Endodermal cell (in vitro differentiated cells): ENCODE results near the gene RARG. TPM values are rescaled to one million over a fixed set of nuclear protein-coding genes. Genes with fewer than 3 reads are reported as not detected.

Experiments used
- DNase-seq: peaks from one replicate; pipeline ENCODE4 v3.0.0-alpha.2; 2017
- H3K27ac ChIP-seq: 2 replicates; pipeline ENCODE4 v1.5.1; 2013; ENCODE audit warnings: mild to moderate bottlenecking, low read depth, low read length, moderate library complexity
- H3K27me3 ChIP-seq: 2 replicates; pipeline ENCODE4 v1.6.1; 2013; ENCODE audit warnings: mild to moderate bottlenecking, low read length, moderate library complexity; ENCODE audit not compliant: insufficient read depth, control insufficient read depth, poor library complexity, severe bottlenecking
- H3K36me3 ChIP-seq: 2 replicates; pipeline ENCODE4 v1.7.0; 2013; ENCODE audit warnings: mild to moderate bottlenecking, low read length, moderate library complexity; ENCODE audit not compliant: control insufficient read depth, insufficient read depth
- H3K4me1 ChIP-seq: one replicate; pipeline ENCODE4 v1.7.0; 2013; ENCODE audit warnings: low read length; ENCODE audit not compliant: control insufficient read depth, insufficient read depth
- H3K4me3 ChIP-seq: 2 replicates; pipeline ENCODE4 v1.5.1; 2013; ENCODE audit warnings: mild to moderate bottlenecking, low read length, moderate library complexity
- H3K9ac ChIP-seq: 2 replicates; pipeline ENCODE4 v1.6.1; 2013; ENCODE audit warnings: mild to moderate bottlenecking, low read length, moderate library complexity; ENCODE audit not compliant: poor library complexity, severe bottlenecking; ENCODE audit errors: extremely low read depth
- H3K9me3 ChIP-seq: 2 replicates; pipeline ENCODE4 v1.6.1; 2013; ENCODE audit warnings: mild to moderate bottlenecking, low read length, moderate library complexity; ENCODE audit not compliant: control insufficient read depth
- H3K27ac Mint-ChIP-seq: 2 replicates; pipeline ENCODE4 v1.8.0; 2020; ENCODE audit warnings: mixed read lengths
- H3K27me3 Mint-ChIP-seq: 2 replicates; pipeline ENCODE4 v1.8.0; 2021; ENCODE audit warnings: mild to moderate bottlenecking, mixed read lengths; ENCODE audit not compliant: insufficient read depth
- H3K36me3 Mint-ChIP-seq: 2 replicates; pipeline ENCODE4 v1.8.0; 2020; ENCODE audit warnings: low read depth, mixed read lengths
- H3K4me1 Mint-ChIP-seq: 2 replicates; pipeline ENCODE4 v1.8.0; 2020; ENCODE audit warnings: mixed read lengths
- H3K4me3 Mint-ChIP-seq: 2 replicates; pipeline ENCODE4 v1.8.0; 2020; ENCODE audit warnings: mild to moderate bottlenecking, moderate library complexity, mixed read lengths
- H3K9me3 Mint-ChIP-seq: 2 replicates; pipeline ENCODE4 v1.8.0; 2020; ENCODE audit warnings: mild to moderate bottlenecking, mixed read lengths
- WGBS, 2 experiments: methylation state at CpG; one replicate each; pipeline versions ENCODE4 v1.1.5 to v1.1.7; 2013; ENCODE audit warnings: missing lambda C conversion rate in 2 of 2, mixed read lengths in 1 of 2; ENCODE audit not compliant: insufficient coverage in 1 of 2, insufficient read length in 1 of 2; 5-methylcytosine and 5-hydroxymethylcytosine counted together
- total RNA-seq, 2 donors: library from RNA; stranded (reverse); fragmentation: NEBNext Ultra II Directional in 1 of 2; extraction: Animal tissue kit (Norgen Biotek cat#: 25700) in 1 of 2; gene quantifications; 2 replicates in 1 of 2; 3 replicates in 1 of 2; pipeline ENCODE4 v1.2.1, GENCODE V29; 2021
- TF ChIP-seq, protein P1 (sequence below): fragments of 200-600 bp; sonication (generic); conservative IDR thresholded peaks from 2 replicates; pipeline ENCODE4 v1.5.0; 2021; ENCODE audit warnings: antibody characterized with exemption, mild to moderate bottlenecking

Gene RARG
- total RNA-seq, 2 donors from 2014 or later = 19.5 to 26.8 TPM

DNA sequence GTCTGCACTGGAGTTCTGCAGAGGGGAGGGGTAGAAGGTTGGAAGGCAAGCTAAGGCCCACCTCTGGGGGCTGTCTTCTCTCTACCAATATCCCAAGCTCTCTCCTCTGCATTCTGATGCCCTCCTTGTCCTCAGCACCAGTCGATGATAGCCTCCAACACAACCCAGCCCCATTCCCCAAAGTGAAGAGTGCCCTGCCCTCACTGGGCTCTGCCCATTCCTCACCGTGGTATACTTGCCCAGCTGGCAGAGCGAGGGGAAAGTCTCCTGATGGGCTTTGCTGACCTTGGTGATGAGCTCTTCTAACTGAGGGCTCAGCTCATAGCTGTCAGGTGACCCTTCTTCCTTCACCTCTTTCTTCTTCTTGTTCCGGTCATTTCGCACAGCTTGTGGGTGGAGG is 17.8 kb downstream of the RARG start:
- Histone ChIP-seq H3K27me3 (peaks cover 14% of the 10 kb centered on the region), H3K4me3 (no peak overlapping the region), H3K27ac (no peak overlapping the region), H3K4me1 (peaks cover 9% of the 10 kb centered on the region), H3K9me3 (no peaks in the 10 kb centered on the region), H3K9ac (no peak overlapping the region), H3K36me3 (no peaks in the 10 kb centered on the region)
- peak; percentile 69 for DNase-seq
- peaks cover 55% of the 10 kb centered on the region for H3K4me1 Mint-ChIP-seq
- TF ChIP-seq, protein P1, sequence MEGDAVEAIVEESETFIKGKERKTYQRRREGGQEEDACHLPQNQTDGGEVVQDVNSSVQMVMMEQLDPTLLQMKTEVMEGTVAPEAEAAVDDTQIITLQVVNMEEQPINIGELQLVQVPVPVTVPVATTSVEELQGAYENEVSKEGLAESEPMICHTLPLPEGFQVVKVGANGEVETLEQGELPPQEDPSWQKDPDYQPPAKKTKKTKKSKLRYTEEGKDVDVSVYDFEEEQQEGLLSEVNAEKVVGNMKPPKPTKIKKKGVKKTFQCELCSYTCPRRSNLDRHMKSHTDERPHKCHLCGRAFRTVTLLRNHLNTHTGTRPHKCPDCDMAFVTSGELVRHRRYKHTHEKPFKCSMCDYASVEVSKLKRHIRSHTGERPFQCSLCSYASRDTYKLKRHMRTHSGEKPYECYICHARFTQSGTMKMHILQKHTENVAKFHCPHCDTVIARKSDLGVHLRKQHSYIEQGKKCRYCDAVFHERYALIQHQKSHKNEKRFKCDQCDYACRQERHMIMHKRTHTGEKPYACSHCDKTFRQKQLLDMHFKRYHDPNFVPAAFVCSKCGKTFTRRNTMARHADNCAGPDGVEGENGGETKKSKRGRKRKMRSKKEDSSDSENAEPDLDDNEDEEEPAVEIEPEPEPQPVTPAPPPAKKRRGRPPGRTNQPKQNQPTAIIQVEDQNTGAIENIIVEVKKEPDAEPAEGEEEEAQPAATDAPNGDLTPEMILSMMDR = no peak
- no peak overlapping the region for H3K4me3 Mint-ChIP-seq
- WGBS, 2 experiments = 86 to 87% methylated on average over 4 to 5 of the region's 5 CpGs
- no peak overlapping the region for H3K27ac Mint-ChIP-seq
- H3K36me3 Mint-ChIP-seq = peaks cover 24% of the 10 kb centered on the region
- peaks cover 15% of the 10 kb centered on the region for H3K27me3 Mint-ChIP-seq
- H3K9me3 Mint-ChIP-seq = no peaks in the 10 kb centered on the region

DNA sequence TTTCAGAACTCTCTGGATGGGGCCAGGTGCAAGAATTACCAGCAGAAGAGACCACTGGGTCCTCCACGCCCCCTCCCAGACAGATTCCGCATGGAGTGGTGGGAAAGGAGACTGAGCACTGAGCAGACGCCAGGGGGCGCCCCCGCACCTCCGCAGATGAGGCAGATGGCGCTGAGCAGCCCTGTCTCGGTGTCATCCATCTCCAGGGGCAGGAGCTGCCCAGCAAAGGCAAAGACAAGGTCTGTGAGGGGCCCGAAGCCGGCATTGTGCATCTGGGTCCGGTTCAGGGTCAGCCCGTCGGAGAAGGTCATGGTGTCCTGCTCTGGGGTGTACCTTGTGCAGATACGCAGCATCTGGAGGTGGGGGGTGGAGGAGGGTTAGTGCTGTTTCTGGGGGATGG is 18.7 kb downstream of the RARG start:
- Histone ChIP-seq H3K27me3 (peaks cover 6% of the 10 kb centered on the region), H3K9me3 (no peaks in the 10 kb centered on the region), H3K36me3 (no peaks in the 10 kb centered on the region), H3K4me3 (no peak overlapping the region), H3K9ac (no peak overlapping the region), H3K27ac (no peak overlapping the region), H3K4me1 (peaks cover 6% of the 10 kb centered on the region)
- Mint-ChIP-seq H3K9me3 (no peaks in the 10 kb centered on the region), H3K27me3 (peaks cover 9% of the 10 kb centered on the region), H3K36me3 (peaks cover 24% of the 10 kb centered on the region), H3K27ac (no peak overlapping the region), H3K4me1 (peaks cover 49% of the 10 kb centered on the region), H3K4me3 (no peak overlapping the region)
- TF ChIP-seq, protein P1 = peak; percentile 98
- peak; percentile 98 for DNase-seq
- WGBS, 2 experiments = 10 to 18% methylated on average over 6 to 14 of the region's 14 CpGs

DNA sequence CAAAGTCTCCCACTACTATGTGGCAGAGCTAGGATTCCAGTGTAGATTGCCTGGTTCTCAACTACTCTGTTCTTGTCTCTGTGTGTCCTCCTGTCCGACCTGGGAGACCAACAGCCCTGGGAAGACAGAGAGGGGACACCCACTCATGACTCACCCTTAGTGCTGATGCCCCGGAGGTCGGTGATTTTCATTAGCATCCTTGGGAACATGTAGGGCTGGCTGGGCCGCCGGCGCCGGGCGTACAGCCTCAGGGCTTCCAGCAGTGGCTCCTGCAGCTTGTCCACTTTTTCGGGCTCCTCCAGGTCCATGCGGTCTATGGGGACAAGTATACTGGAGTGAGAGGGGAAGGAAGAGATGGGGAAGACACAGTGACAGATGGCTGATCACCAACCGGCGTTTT is 19.1 kb downstream of the RARG start:
- Mint-ChIP-seq H3K4me3 (no peak overlapping the region), H3K9me3 (no peaks in the 10 kb centered on the region), H3K4me1 (peaks cover 45% of the 10 kb centered on the region), H3K27me3 (peaks cover 5% of the 10 kb centered on the region), H3K27ac (no peak overlapping the region), H3K36me3 (peaks cover 24% of the 10 kb centered on the region)
- no peaks in the 10 kb centered on the region for H3K36me3 ChIP-seq
- peaks cover 2% of the 10 kb centered on the region for H3K27me3 ChIP-seq
- no peak overlapping the region for H3K27ac ChIP-seq
- H3K9me3 ChIP-seq = no peaks in the 10 kb centered on the region
- 51 to 57% methylated on average over 8 to 12 of the region's 12 CpGs for WGBS, 2 experiments
- H3K4me3 ChIP-seq = no peak overlapping the region
- TF ChIP-seq, protein P1 = no peak
- peaks cover 6% of the 10 kb centered on the region for H3K4me1 ChIP-seq
- no peak for DNase-seq
- no peak overlapping the region for H3K9ac ChIP-seq
